NCI-H128 (cell line): ENCODE results near the gene IQGAP1.
"Not testable (repeated sequence)": the region's sequence is repeated elsewhere in the genome, so short reads cannot be mapped to it uniquely, and the experiment has no call there.

Experiments used
- DNase-seq: peaks from one replicate; lab custom pipeline; 2025; ENCODE audit not compliant: unreplicated experiment; lab: John Stamatoyannopoulos, UW

IQGAP1 gene

DNA sequence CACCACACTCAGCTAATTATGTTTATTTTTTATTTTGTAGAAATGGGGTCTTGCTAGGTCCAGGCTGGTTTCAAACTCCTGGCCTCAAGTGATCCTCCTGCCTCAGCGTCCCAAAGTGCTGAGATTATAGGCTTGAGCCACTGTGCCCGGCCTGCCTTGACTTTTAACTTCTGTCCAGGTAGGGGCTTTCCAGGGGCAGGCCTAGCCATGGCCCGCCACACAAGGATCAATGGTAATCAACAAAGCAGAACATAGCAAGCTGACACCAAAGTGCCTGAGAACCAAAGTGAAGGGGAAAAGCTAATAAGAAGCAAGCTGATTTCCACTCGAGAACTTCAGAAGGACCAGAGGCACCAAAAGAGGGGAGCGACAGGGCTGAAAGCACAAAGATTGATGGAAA, 132.3 kb downstream of the IQGAP1 start:
- DNase-seq: no peak

DNA sequence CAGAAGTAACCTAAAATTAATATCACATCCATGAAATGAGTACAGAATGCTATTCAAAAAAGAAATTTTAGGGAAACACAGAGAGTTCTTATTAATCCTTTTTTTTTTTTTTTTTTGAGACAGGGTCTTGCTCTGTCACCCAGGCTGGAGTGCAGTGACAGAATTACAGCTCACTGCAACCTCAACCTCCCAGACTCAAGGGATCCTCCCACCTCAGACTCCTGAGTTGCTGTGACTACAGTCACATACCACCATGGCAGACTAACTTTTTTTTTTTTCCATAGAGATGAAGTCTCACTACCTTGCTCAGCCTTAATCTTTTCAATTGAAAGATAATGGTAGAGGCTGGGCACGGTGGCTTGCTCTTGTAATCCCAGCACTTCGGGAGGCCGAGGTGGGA, 135.3 kb downstream of the IQGAP1 start:
- DNase-seq: no peak

DNA sequence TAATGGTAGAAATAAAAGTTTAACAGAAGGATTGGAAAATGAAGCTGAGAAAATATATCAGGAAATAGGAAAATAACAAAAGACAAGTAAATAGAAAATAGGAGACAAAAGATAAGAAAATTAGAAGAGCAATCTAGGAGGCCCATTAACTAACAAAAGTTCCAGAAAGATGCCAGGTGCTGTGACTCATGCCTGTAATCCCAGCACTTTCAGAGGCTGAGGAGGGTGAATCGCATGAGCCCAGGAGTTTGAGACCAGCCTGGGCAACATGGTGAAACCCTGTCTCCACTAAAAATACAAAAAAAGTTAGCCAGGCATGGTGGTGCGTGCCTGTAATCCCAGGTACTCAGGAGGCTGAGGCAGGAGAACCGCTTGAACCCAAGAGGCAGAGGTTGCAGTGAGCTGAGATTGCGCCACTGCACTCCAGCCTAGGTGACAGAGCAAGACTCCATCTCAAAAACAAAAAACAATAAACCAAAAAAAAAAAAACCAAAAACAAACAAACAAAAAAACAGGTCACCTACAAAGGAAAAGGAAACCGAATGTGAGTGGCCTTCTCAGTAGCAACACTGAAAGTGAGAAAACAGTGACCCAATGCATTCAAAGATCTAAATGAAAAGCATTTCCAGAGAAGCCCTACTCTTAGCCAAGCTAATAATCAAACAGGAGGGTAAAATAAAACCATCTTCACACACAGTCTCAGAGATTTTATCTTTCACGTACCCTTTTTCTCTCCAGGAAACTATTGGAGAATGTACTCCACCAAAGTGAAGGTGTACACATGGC, 136.2 kb downstream of the IQGAP1 start:
- not testable (repeated sequence) for DNase-seq

DNA sequence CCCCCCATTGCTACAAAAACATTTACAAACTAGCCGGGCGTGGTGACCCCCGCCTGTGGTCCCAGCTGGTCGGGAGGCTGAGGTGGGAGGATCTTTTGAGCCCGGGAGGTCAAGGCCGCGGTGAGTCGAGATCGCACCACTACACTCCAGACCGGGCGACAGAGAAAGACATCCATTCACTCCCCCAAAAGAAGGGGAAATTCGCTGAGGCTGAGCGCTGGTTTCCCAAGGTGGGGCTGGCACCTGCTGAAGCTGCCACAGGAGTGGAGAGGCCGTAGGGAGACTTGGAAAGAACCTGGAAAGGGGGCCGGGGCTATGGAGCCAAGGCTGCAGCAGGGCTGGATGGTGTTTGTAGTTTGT, 140.9 kb downstream of the IQGAP1 start:
- DNase-seq: no peak

DNA sequence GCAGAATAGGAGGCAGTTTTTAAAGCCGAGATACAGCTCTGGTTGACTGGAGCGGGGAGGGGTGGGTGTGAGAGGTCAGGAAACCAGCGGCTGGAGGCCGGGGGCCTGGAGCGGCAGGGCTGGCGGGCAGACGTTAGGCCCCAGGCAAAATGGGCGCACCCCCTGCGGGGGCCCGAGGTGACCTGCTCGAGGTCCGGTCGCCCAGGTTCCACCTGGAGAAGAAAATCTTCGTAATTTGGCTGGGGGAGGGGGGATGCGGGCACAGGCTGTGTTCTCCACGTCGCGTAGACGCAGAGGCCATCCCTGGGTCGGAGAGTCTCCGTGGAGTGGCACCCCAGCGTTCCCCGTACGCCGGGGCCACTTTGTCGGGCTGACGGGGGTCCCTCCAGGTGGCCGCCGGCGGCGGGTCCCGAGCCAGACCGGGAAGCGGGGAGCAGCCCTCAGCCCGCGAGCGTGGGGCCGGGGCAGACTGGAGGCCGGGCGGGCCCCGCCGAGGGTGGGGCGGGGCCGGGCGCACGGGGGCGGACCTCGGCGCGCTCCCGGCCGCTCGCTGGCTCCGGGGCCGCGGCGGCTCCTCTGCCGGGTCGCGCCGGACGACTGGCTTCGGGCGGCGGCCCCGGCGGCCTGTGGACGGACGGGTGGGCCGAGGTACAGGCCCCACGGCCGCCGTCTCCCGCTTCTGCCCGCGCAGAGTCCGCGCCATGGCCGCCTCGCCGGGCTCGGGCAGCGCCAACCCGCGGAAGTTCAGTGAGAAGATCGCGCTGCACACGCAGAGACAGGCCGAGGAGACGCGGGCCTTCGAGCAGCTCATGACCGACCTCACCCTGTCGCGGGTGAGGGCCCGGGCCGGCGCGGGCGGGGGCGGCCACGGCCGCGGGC, 141.6 kb downstream of the IQGAP1 start, which contains the start of gene CRTC3:
Gene CRTC3 (plus strand): TSS at position 553 of the 879 bp plus-strand sequence. CDS start 149 bp downstream, at position 702.
- no peak for DNase-seq

DNA sequence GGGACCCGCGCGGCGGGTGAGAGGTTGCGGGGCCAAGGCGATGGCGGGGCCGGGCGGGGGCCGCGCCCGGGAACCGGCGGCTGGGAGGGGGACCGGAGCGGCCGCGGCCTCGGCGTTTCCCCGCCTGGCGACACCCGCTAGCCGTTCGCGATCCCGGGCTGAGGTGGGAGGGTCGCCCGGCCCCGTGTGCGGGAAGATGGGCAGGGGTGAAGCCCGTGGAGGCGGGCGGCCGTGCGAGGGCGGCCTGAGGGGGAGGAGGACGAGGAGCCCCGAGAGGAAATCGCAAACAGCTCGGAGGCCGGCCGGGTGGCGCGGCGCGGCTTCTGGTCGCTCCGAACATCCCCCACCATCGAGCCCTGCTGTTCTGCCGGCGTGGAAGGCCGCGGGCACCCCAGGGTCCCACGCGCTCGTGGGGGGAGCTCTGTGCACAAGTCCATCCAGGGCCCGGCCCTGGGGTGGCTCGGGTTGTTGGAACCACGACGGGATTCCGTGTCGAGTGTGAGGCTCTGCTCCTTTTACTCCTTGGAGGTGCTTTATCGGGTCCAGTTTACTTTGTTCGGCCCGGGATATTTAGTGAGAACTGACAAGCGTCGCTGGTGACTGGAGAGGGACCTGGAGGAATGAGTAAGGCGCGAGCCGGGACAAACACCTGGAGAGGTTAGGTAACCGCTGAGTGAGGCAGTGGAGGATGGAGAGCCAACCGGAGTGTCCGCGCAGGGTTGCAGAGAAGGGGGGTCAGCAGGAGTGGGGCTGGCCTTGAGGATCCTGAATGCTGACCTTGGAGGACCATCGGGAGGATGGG, 142.4 kb downstream of the IQGAP1 start:
- no peak for DNase-seq

DNA sequence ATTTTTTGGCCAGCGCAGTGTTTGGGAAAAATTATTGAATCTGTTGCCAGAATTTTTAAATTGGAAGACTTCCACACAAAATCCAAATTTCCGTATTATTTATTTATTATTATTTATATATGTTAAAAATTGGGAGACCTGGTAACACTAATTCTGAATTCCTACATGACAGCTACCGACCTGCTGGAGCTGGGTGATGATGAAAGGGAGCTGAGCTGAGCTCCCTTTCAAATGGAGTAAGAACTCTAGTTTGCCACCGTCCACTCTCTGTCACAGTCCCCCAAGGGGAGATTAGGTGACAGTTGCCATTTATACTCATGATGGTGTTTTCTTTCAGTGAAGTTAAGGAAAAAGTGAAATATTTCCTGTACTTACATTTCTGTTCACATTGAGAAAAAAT, 143.1 kb downstream of the IQGAP1 start:
- DNase-seq: no peak

DNA sequence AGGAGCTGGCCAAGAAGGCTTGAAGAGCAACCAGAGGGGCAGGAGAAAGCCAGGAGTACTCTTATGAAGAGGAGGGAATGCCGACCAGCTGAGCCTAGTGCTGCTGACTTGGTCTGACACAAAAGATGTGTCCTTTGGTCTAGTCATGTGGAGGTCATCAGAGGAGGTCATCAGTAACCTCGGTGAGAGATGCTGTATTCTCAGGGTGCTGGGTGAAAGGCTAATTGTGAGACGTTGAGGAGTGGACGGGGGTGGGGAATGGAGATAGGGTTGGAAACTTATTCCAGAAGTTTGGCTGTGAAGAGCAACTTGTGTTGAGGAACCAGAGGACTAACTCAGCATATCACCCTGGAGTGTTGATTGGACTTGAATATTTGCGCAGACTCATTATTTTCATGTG, 147.2 kb downstream of the IQGAP1 start:
- no peak for DNase-seq

DNA sequence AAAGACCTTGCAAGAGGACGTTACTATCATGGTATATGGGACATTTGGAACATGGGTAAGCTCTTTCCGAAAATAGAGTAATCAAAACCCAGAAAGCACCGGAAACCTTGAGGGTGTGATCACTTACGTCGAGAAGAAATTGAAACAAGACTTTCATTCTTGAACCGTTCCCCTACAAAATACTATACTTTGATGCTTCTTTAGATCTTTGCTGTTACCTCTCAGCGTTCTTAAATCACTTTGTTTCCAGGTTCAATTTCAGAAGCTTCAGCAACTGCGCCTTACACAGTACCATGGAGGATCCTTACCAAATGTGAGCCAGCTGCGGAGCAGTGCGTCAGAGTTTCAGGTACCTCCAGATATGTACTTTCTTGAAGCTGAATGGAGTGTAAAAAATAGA, 151.7 kb downstream of the IQGAP1 start:
- DNase-seq: no peak

DNA sequence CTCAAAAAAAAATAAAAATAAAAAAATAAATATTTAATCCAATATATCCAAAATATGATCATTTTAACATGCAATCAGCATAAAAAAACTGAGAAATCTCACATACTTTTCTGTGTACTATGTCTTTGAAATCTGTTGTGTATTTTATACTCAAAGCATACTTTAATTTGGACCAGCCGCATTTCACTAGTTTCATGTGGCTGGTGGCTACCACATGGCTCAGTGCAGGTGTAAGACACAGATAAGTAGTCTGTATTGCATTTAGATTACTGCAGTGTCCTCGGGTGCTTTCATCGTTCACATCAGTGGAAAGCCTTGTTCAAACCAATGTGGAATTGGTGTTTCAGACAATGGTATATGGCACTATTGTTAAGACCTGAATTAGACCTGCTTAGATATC, 152.7 kb downstream of the IQGAP1 start:
- no peak for DNase-seq

DNA sequence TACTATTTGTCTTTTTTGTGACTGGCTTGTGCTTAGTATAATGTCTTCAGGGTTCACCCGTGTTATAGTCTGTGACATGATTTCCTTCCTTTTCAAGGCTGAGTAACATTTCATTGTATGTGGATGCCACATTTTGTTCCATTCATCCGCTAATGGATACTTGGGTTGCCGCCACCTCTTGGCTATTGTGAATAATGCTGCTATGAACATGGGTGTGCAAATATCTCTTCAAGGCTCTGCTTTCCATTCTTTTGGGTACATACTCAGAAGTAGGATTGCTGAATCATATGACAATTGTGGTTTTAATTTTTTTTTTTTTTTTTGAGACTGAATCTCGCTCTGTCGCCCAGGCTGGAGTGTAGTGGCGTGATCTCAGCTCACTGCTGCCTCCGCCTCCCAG, 157.1 kb downstream of the IQGAP1 start:
- DNase-seq: no peak

DNA sequence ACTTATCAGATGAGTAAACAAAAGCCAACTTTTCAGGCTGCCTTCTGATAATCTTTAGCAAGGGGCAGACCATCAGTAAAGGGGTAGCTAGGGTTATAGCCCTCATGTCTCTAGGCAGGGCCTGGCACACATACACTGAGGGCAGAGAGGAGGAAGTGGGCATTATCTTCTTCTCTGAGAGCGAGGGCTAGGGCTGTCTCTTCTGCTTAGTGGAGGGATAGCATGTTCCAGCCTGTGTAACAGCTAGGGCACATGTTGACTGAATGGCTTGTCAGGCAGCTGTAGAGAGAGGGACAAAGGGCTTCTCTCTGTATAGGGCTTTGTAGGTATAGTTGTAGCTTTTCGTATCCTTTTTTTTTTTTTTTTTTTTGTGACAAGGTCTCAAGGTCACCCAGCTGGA, 159.5 kb downstream of the IQGAP1 start:
- no peak for DNase-seq

DNA sequence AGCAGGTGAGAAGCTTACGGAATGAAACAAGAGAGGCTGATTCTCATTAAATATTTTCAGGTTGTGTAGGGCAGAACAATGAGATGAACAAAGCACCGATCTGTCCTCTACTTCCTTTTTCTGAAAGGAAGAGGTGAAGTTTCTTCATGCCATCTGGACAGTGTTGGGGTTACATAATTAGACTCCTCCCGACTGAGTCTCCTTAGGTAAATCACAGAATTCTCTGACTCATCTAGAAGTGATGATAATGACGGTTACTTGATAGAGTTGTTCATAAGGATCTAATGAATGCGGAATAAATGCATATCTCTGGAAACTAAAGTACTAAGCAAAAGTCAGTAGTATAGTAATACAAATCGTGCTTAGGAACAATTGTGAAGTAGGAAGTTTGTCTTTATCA, 162.9 kb downstream of the IQGAP1 start:
- no peak for DNase-seq
